Loucy (cell line): ENCODE measurements around the gene PRKD2.

Experiments used
- H2AFZ ChIP-seq: fragments of 200-600 bp; sonication (generic); 2 replicates; pipeline ENCODE4 v1.6.0; 2016; ENCODE audit warnings: antibody characterized with exemption, mild to moderate bottlenecking, low read length, moderate library complexity
- H3F3A ChIP-seq: fragments of 200-600 bp; 2 replicates; pipeline ENCODE4 v1.6.0; 2016; ENCODE audit warnings: antibody characterized with exemption, low read depth, mild to moderate bottlenecking
- H3K27me3 ChIP-seq: fragments of 200-600 bp; sonication (generic); 2 replicates; pipeline ENCODE4 v1.6.1; 2014; ENCODE audit warnings: low read length, mild to moderate bottlenecking; ENCODE audit not compliant: insufficient read depth, poor library complexity, severe bottlenecking
- H3K36me3 ChIP-seq: fragments of 200-600 bp; sonication (generic); 2 replicates; pipeline ENCODE4 v1.6.1; 2016; ENCODE audit warnings: low read length; ENCODE audit not compliant: insufficient read depth
- H3K4me1 ChIP-seq: fragments of 200-600 bp; sonication (generic); 2 replicates; pipeline ENCODE4 v1.5.1; 2014; ENCODE audit warnings: low read length, mild to moderate bottlenecking; ENCODE audit not compliant: insufficient read depth, poor library complexity, severe bottlenecking
- H3K4me2 ChIP-seq: fragments of 200-600 bp; sonication (generic); 2 replicates; pipeline ENCODE4 v1.6.0; 2014; ENCODE audit warnings: antibody characterized with exemption, low read length, low read depth, mild to moderate bottlenecking; ENCODE audit not compliant: poor library complexity, severe bottlenecking
- H3K4me3 ChIP-seq: fragments of 200-600 bp; sonication (generic); 2 replicates; pipeline ENCODE4 v1.5.1; 2014; ENCODE audit warnings: low read length, mild to moderate bottlenecking, mixed read lengths; ENCODE audit not compliant: poor library complexity, severe bottlenecking
- H3K79me2 ChIP-seq: fragments of 200-600 bp; sonication (generic); 2 replicates; pipeline ENCODE4 v1.6.1; 2014; ENCODE audit warnings: low read length; ENCODE audit not compliant: insufficient read depth
- H3K9ac ChIP-seq: fragments of 200-600 bp; sonication (generic); 2 replicates; pipeline ENCODE4 v1.6.0; 2014; ENCODE audit warnings: mild to moderate bottlenecking, low read depth, low read length, moderate library complexity; ENCODE audit not compliant: poor library complexity, severe bottlenecking
- H3K9me2 ChIP-seq: fragments of 200-600 bp; sonication (generic); replicated peaks from 2 replicates; pipeline ENCODE4 v1.6.1; 2016; ENCODE audit warnings: low read depth, low read length, mixed read lengths
- H3K9me3 ChIP-seq: fragments of 200-600 bp; sonication (generic); 2 replicates; pipeline ENCODE4 v1.6.1; 2014; ENCODE audit warnings: mild to moderate bottlenecking, antibody characterized with exemption, low read length, low read depth; ENCODE audit not compliant: insufficient read depth
- H4K20me1 ChIP-seq: fragments of 200-600 bp; sonication (generic); 2 replicates; pipeline ENCODE4 v1.6.0; 2014; ENCODE audit warnings: antibody characterized with exemption, low read length, mild to moderate bottlenecking; ENCODE audit not compliant: insufficient read depth, poor library complexity, severe bottlenecking
- EZH2phosphoT487 ChIP-seq: fragments of 200-600 bp; IDR thresholded peaks from 2 replicates; pipeline ENCODE4 v1.6.1; 2018; ENCODE audit warnings: antibody characterized with exemption, mild to moderate bottlenecking, moderate library complexity, borderline replicate concordance
- TF ChIP-seq, protein P1 (sequence below): fragments of 200-600 bp; sonication (generic); conservative IDR thresholded peaks from 2 replicates; pipeline ENCODE4 v1.5.1; 2014; ENCODE audit warnings: mild to moderate bottlenecking, antibody characterized with exemption, low read length

Gene PRKD2

DNA sequence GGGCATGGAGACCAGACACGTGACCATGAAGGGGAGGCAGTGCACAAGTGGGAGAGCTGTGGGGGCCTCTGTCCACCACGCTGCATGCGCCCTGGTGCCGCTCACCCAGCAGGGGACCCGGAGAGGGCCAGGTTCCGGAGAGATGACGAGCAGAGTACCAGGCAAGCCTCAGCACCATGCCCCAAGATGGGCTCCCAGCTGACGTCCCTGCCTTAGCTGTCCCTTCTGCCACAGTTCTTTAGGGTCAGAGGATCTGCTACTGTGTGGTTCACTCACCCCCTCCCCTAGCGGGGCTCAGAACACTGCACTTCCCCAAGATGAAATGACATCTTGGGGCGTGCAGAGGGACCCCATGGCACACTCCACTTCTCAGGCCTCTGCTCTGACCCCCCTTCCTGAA lies 9.6 kb upstream of the PRKD2 start:
- Histone ChIP-seq H4K20me1 (peaks cover 16% of the 10 kb centered on the region), H2AFZ (no peak overlapping the region), H3K27me3 (no peaks in the 10 kb centered on the region), H3K9ac (no peak overlapping the region), H3K4me3 (no peak overlapping the region), H3K4me2 (no peak overlapping the region), H3K9me2 (no peaks in the 10 kb centered on the region), H3F3A (no peaks in the 10 kb centered on the region), H3K9me3 (no peaks in the 10 kb centered on the region), H3K36me3 (peaks cover 95% of the 10 kb centered on the region; the same call in 1 of the 2 replicates), H3K79me2 (peaks cover 10% of the 10 kb centered on the region; the same call in 1 of the 2 replicates), H3K4me1 (peaks cover 23% of the 10 kb centered on the region)
- TF ChIP-seq, protein P1, sequence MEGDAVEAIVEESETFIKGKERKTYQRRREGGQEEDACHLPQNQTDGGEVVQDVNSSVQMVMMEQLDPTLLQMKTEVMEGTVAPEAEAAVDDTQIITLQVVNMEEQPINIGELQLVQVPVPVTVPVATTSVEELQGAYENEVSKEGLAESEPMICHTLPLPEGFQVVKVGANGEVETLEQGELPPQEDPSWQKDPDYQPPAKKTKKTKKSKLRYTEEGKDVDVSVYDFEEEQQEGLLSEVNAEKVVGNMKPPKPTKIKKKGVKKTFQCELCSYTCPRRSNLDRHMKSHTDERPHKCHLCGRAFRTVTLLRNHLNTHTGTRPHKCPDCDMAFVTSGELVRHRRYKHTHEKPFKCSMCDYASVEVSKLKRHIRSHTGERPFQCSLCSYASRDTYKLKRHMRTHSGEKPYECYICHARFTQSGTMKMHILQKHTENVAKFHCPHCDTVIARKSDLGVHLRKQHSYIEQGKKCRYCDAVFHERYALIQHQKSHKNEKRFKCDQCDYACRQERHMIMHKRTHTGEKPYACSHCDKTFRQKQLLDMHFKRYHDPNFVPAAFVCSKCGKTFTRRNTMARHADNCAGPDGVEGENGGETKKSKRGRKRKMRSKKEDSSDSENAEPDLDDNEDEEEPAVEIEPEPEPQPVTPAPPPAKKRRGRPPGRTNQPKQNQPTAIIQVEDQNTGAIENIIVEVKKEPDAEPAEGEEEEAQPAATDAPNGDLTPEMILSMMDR: no peak
- no peak for TF ChIP-seq EZH2phosphoT487

DNA sequence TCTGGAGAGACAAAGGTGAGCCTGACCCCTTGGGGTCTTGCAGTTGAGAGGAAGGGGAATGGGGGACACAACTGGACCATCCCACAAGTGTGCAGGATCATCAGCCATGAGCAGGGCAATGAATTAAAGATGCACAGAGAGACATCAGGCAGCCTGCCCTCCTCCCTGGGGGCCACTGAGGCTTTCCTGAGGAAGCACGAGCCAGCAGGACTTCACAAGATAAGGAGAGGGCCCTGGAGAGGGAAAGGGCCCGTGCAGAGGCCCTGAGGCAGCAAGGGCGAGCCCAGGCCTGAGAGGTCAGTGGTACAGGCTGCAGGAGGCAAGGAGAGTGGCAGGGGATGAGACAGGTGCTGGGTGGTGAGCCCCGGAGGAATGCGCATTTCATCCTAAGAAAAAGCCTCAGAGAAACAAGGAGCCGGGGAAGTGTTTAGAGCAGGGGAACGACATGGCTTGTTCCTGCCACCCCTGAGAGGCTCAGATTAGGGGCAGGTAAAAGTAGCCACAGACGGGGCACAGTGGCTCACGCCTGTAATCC lies 9.0 kb upstream of the PRKD2 start:
- Histone ChIP-seq H3K4me3 (no peak overlapping the region), H3K4me2 (no peak overlapping the region), H3K9ac (no peak overlapping the region), H2AFZ (no peak overlapping the region), H3K27me3 (no peaks in the 10 kb centered on the region), H3K9me3 (no peaks in the 10 kb centered on the region), H3K79me2 (peaks cover 10% of the 10 kb centered on the region; the same call in 1 of the 2 replicates), H3K4me1 (peaks cover 29% of the 10 kb centered on the region), H3F3A (no peaks in the 10 kb centered on the region), H4K20me1 (peaks cover 16% of the 10 kb centered on the region), H3K9me2 (no peaks in the 10 kb centered on the region), H3K36me3 (peaks cover 95% of the 10 kb centered on the region; the same call in 1 of the 2 replicates)
- TF ChIP-seq, protein P1: no peak
- TF ChIP-seq EZH2phosphoT487: no peak

DNA sequence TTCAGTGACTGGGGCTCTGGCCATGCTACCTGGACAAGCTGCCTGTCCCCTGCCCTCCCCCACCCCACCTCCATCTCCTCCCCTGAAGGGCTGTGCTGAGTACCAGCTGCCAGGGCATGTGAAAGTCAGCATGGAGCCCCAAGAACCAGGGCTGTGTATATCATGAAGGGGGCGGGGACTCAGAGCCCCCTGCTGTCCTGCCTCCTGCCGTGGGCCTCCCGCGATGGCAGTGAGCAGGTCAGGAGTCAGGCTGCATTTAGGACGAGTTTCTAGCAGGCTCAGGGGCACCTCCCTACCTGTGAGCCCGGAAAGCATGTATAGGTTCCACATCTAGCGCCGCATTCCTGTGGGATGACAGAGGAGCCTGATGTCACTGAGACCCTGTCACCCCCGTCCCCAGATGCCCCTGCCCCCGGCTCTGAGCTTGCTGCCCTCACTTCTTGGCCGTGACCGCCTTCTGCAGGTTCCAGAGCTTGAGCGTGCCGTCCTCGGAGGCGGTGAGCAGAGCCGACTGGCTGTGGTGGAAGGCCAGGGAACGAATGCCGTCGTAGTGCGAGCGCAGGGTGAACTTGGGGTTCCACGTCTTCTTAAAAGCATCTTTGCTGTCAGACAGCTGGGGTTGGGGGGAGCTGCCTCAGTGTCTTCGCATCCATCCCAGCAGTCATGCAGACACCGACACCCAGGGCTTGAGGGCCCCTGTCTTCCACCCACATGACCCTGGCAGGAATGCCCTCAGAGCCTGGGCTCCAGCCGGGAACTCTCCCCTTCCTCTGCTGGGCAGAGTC lies 8.3 kb upstream of the PRKD2 start:
- Histone ChIP-seq H3K9me3 (no peaks in the 10 kb centered on the region), H3K4me2 (no peak overlapping the region), H3F3A (no peaks in the 10 kb centered on the region), H3K36me3 (peaks cover 94% of the 10 kb centered on the region; the same call in 1 of the 2 replicates), H3K79me2 (peaks cover 10% of the 10 kb centered on the region; the same call in 1 of the 2 replicates), H2AFZ (no peak overlapping the region), H3K4me1 (peaks cover 36% of the 10 kb centered on the region), H4K20me1 (peaks cover 16% of the 10 kb centered on the region), H3K27me3 (no peaks in the 10 kb centered on the region), H3K9me2 (no peaks in the 10 kb centered on the region), H3K4me3 (no peak overlapping the region), H3K9ac (no peak overlapping the region)
- no peak for TF ChIP-seq EZH2phosphoT487
- TF ChIP-seq, protein P1: no peak
